ENCODE data around the gene KLHDC7A. TPM values are rescaled to one million over a fixed set of nuclear protein-coding genes. Genes with fewer than 3 reads are reported as not detected.

KLHDC7A gene
- total and polyA plus RNA-seq, 10 of the 15 experiments (the other 5 are each of a cell fraction or from before 2014, with no cell fraction given) = not detected

GRCh38 chr1:18513995-18514394 lies 33.3 kb downstream of the KLHDC7A start:
- H3K9ac ChIP-seq (ENCODE audit: control insufficient read depth, insufficient read depth, low read length) = no peak overlapping the region
- no peaks in the 10 kb centered on the region for H4K20me1 ChIP-seq (ENCODE audit: control insufficient read depth, insufficient read depth)
- no peak overlapping the region for H2AFZ ChIP-seq (ENCODE audit: control insufficient read depth, low read depth, low read length)
- intact Hi-C loops (cut with micrococcal nuclease; ENCODE audit: unreplicated experiment) (no loop called here), in situ Hi-C loops (cut with MboI) (no loop called here)
- ATAC-seq (no peak), DNase-seq (ENCODE audit: low read depth, low spot score) (no peak), FAIRE-seq (no peak)
- H3K27ac ChIP-seq (ENCODE audit: control insufficient read depth, insufficient read depth) = no peak overlapping the region
- no peak overlapping the region for H3K4me2 ChIP-seq (ENCODE audit: control insufficient read depth, insufficient read depth)
- no peaks in the 10 kb centered on the region for H3K36me3 ChIP-seq (ENCODE audit: control insufficient read depth in 2 of 2, insufficient read depth in 2 of 2, low read length in 1 of 2)
- CTCF ChIA-PET = interaction anchor here (1.2 to 1.3 kb wide), 2 partner anchors 11 to 83 kb away, joined by 3 read pairs; no protein-coding TSS in a partner anchor
- no peaks in the 10 kb centered on the region for H3K27me3 ChIP-seq (replicated peaks in 1 of 2; ENCODE audit: control insufficient read depth in 2 of 2, insufficient read depth in 2 of 2, low read length in 1 of 2)
- TF ChIP-seq RFX5 (IDR thresholded peaks at IDR 0.05; ENCODE audit: low read depth, low read length) (no peak), ESRRA (IDR thresholded peaks at IDR 0.05; ENCODE audit: low read length) (no peak), TBL1XR1 (IDR thresholded peaks at IDR 0.05; ENCODE audit: low read depth, low read length) (no peak), MEF2A (IDR thresholded peaks at IDR 0.05; ENCODE audit: insufficient read depth, low read depth, low read length) (no peak), STAT1 (conservative IDR thresholded peaks at IDR 0.05) (no peak), NFYA (IDR thresholded peaks at IDR 0.05; ENCODE audit: borderline replicate concordance, low read depth, low read length) (no peak), RBBP5 (conservative IDR thresholded peaks at IDR 0.05) (no peak), BCL11A (IDR thresholded peaks at IDR 0.05; ENCODE audit: low read depth, low read length) (no peak), HCFC1 (IDR thresholded peaks at IDR 0.05; ENCODE audit: low read length) (no peak), ZNF384 (IDR thresholded peaks at IDR 0.05; ENCODE audit: borderline replicate concordance, low read depth, low read length) (no peak), BMI1 (IDR thresholded peaks at IDR 0.05; ENCODE audit: borderline replicate concordance) (no peak), ZNF207 (IDR thresholded peaks at IDR 0.05; ENCODE audit: borderline replicate concordance) (no peak), POLR2AphosphoS5 (IDR thresholded peaks at IDR 0.05; ENCODE audit: low read length) (no peak), RAD51 (IDR thresholded peaks at IDR 0.05) (no peak), EGR1 (IDR thresholded peaks at IDR 0.05; ENCODE audit: borderline replicate concordance in 1 of 2, low read depth in 2 of 2, low read length in 2 of 2) (no peak), SIX5 (IDR thresholded peaks at IDR 0.05; ENCODE audit: low read depth, low read length, severe bottlenecking) (no peak), STAT3 (IDR thresholded peaks at IDR 0.05; ENCODE audit: low read depth, low read length) (no peak), RAD21 (IDR thresholded peaks at IDR 0.05; ENCODE audit: insufficient read depth, low read depth, low read length) (no peak)
- TF ChIP-seq, protein P1, sequence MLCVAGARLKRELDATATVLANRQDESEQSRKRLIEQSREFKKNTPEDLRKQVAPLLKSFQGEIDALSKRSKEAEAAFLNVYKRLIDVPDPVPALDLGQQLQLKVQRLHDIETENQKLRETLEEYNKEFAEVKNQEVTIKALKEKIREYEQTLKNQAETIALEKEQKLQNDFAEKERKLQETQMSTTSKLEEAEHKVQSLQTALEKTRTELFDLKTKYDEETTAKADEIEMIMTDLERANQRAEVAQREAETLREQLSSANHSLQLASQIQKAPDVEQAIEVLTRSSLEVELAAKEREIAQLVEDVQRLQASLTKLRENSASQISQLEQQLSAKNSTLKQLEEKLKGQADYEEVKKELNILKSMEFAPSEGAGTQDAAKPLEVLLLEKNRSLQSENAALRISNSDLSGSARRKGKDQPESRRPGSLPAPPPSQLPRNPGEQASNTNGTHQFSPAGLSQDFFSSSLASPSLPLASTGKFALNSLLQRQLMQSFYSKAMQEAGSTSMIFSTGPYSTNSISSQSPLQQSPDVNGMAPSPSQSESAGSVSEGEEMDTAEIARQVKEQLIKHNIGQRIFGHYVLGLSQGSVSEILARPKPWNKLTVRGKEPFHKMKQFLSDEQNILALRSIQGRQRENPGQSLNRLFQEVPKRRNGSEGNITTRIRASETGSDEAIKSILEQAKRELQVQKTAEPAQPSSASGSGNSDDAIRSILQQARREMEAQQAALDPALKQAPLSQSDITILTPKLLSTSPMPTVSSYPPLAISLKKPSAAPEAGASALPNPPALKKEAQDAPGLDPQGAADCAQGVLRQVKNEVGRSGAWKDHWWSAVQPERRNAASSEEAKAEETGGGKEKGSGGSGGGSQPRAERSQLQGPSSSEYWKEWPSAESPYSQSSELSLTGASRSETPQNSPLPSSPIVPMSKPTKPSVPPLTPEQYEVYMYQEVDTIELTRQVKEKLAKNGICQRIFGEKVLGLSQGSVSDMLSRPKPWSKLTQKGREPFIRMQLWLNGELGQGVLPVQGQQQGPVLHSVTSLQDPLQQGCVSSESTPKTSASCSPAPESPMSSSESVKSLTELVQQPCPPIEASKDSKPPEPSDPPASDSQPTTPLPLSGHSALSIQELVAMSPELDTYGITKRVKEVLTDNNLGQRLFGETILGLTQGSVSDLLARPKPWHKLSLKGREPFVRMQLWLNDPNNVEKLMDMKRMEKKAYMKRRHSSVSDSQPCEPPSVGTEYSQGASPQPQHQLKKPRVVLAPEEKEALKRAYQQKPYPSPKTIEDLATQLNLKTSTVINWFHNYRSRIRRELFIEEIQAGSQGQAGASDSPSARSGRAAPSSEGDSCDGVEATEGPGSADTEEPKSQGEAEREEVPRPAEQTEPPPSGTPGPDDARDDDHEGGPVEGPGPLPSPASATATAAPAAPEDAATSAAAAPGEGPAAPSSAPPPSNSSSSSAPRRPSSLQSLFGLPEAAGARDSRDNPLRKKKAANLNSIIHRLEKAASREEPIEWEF (IDR thresholded peaks at IDR 0.05; ENCODE audit: insufficient replicate concordance, low read depth, low read length) = no peak
- TF ChIP-seq, protein P2, sequence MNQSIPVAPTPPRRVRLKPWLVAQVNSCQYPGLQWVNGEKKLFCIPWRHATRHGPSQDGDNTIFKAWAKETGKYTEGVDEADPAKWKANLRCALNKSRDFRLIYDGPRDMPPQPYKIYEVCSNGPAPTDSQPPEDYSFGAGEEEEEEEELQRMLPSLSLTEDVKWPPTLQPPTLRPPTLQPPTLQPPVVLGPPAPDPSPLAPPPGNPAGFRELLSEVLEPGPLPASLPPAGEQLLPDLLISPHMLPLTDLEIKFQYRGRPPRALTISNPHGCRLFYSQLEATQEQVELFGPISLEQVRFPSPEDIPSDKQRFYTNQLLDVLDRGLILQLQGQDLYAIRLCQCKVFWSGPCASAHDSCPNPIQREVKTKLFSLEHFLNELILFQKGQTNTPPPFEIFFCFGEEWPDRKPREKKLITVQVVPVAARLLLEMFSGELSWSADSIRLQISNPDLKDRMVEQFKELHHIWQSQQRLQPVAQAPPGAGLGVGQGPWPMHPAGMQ (IDR thresholded peaks at IDR 0.05; ENCODE audit: borderline replicate concordance) = no peak
- no TSS peak for BruUV-seq (replicated peaks)
- POLR2A ChIA-PET = no interaction called here
- RAD21 ChIA-PET (ENCODE audit: unreplicated experiment) = no interaction called here
- H3K79me2 ChIP-seq (ENCODE audit: control insufficient read depth, insufficient read depth, low read length) = no peaks in the 10 kb centered on the region
- H3K4me3 ChIP-seq = no peak overlapping the region
- WGBS (ENCODE audit: insufficient coverage, insufficient replicate concordance, low lambda C conversion rate, missing lambda C conversion rate) = 0% methylated on average over 1 of the region's 1 CpG
- SMC1A ChIA-PET (ENCODE audit: uncharacterized antibody, unreplicated experiment) = no interaction called here
- H3K4me1 ChIP-seq (ENCODE audit: control insufficient read depth, insufficient read depth, low read length) = no peaks in the 10 kb centered on the region
- no peaks in the 10 kb centered on the region; the same call in 2 of the 3 replicates for H3K9me3 ChIP-seq (replicated peaks; ENCODE audit: control insufficient read depth, insufficient read depth, low read length)

Data from GM12878 (cell line).